HCT116 (cell line): ENCODE results near the gene CHRNB1.

ENCODE experiments used
- EZH2 ChIP-seq: fragments of 200-600 bp; sonication (generic); IDR thresholded peaks from 2 replicates; pipeline ENCODE4 v1.6.1; 2017; ENCODE audit warnings: antibody characterized with exemption, mixed run types
- FOSL1 ChIP-seq: IDR thresholded peaks from 2 replicates; pipeline ENCODE4 v1.6.1; 2012; ENCODE audit warnings: low read depth
- POLR2A ChIP-seq: IDR thresholded peaks from 2 replicates; pipeline ENCODE4 v1.7.0; 2011; ENCODE audit warnings: borderline replicate concordance; ENCODE audit not compliant: insufficient read depth, insufficient read length; ENCODE audit errors: extremely low read depth
- POLR2AphosphoS5 ChIP-seq: IDR thresholded peaks from 2 replicates; pipeline ENCODE4 v1.6.1; 2011; ENCODE audit warnings: mild to moderate bottlenecking, low read depth, low read length, moderate library complexity
- RAD21 ChIP-seq: IDR thresholded peaks from 2 replicates; pipeline ENCODE4 v1.6.1; 2012; ENCODE audit warnings: low read depth, mild to moderate bottlenecking
- SIN3A ChIP-seq: IDR thresholded peaks from 2 replicates; pipeline ENCODE4 v1.6.1; 2012; ENCODE audit warnings: low read depth
- SP1 ChIP-seq: IDR thresholded peaks from 2 replicates; pipeline ENCODE4 v1.6.1; 2012; ENCODE audit warnings: low read depth
- TF ChIP-seq, protein P1 (sequence below), 3 experiments: fragments of 200-600 bp in 1 of 3; sonication (generic) in 1 of 3; IDR thresholded peaks in 2 of 3; conservative IDR thresholded peaks in 1 of 3; 2 replicates each; pipeline ENCODE4 v1.5.1; 2012 to 2017; ENCODE audit warnings: low read depth in 2 of 3, low read length in 2 of 3, antibody characterized with exemption in 1 of 3, borderline replicate concordance in 1 of 3, control low read depth in 1 of 3, mild to moderate bottlenecking in 1 of 3, mixed read lengths in 1 of 3, mixed run types in 1 of 3, moderate library complexity in 1 of 3; ENCODE audit not compliant: insufficient read depth in 1 of 3

DNA sequence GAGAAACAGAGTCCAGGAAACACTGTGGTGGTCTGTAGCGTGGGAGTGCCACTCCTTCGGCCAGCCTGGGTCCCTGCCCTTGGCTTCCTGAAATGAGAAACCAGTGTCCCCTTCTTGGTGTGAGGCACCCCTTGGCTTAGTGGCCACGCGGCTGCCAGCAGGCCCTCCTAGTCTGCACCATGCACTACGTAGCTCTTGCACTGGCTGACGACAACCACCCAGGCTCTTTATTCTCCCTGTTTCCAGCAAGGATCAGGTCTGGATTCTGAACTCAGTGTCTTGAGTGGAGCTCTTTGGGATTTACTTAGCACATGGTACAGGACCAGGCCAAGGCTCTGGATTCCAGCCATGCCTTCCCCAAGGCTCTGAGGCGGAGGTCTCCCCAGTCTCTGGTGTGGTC lies 17.3 kb upstream of the CHRNB1 start:
- TF ChIP-seq SIN3A (no peak), RAD21 (no peak), POLR2AphosphoS5 (no peak), SP1 (no peak), EZH2 (no peak), POLR2A (no peak), FOSL1 (no peak)
- TF ChIP-seq, protein P1, sequence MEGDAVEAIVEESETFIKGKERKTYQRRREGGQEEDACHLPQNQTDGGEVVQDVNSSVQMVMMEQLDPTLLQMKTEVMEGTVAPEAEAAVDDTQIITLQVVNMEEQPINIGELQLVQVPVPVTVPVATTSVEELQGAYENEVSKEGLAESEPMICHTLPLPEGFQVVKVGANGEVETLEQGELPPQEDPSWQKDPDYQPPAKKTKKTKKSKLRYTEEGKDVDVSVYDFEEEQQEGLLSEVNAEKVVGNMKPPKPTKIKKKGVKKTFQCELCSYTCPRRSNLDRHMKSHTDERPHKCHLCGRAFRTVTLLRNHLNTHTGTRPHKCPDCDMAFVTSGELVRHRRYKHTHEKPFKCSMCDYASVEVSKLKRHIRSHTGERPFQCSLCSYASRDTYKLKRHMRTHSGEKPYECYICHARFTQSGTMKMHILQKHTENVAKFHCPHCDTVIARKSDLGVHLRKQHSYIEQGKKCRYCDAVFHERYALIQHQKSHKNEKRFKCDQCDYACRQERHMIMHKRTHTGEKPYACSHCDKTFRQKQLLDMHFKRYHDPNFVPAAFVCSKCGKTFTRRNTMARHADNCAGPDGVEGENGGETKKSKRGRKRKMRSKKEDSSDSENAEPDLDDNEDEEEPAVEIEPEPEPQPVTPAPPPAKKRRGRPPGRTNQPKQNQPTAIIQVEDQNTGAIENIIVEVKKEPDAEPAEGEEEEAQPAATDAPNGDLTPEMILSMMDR (IDR thresholded peaks at IDR 0.05 in 2 of 3, conservative IDR thresholded peaks at IDR 0.05 in 1 of 3; ENCODE audit: borderline replicate concordance in 1 of 3, insufficient read depth in 1 of 3, low read depth in 2 of 3, low read length in 2 of 3) = no peak
